ENCODE results near the gene TMEM150A.
"Not testable (repeated sequence)": the region's sequence is repeated elsewhere in the genome, so short reads cannot be mapped to it uniquely, and the experiment has no call there.

GRCh38 chr2:85592299-85592698, 10.2 kb downstream of the TMEM150A start:
- not testable (repeated sequence) for TF ChIP-seq CTCF, EP300, POLR2A (IDR thresholded peaks at IDR 0.05)
